Calu3 (cell line): ENCODE data around the gene POLR3B. TPM values are rescaled to one million over a fixed set of nuclear protein-coding genes. Genes with fewer than 3 reads are reported as not detected.

Experiments used
- BruUV-seq: library from RNA; stranded (reverse); fragments of 400-500 nt; replicated peaks from 2 replicates; lab custom pipeline; 2021; lab: Mats Ljungman, UMichigan
- CTCF ChIA-PET: fragments of 300-600 bp; sonication (Branson Sonifier 250); formaldehyde crosslinking; loops from one replicate; lab custom pipeline; 2022; ENCODE audit warnings: antibody characterized with exemption; lab: Charles Lee
- DNase-seq: peaks from one replicate; pipeline ENCODE4 v3.0.0; 2022
- H3K27ac Mint-ChIP-seq: one replicate; pipeline ENCODE4 v1.8.0; 2022; ENCODE audit warnings: mixed read lengths; ENCODE audit not compliant: unreplicated experiment
- H3K27me3 Mint-ChIP-seq: one replicate; pipeline ENCODE4 v1.8.0; 2022; ENCODE audit warnings: mixed read lengths; ENCODE audit not compliant: unreplicated experiment
- H3K36me3 Mint-ChIP-seq: one replicate; pipeline ENCODE4 v1.8.0; 2022; ENCODE audit warnings: mild to moderate bottlenecking, moderate library complexity, mixed read lengths; ENCODE audit not compliant: insufficient read depth, unreplicated experiment
- H3K4me1 Mint-ChIP-seq: one replicate; pipeline ENCODE4 v1.8.0; 2022; ENCODE audit warnings: mild to moderate bottlenecking, low read depth, mixed read lengths; ENCODE audit not compliant: unreplicated experiment
- H3K4me3 Mint-ChIP-seq: one replicate; pipeline ENCODE4 v1.8.0; 2022; ENCODE audit warnings: mild to moderate bottlenecking, low read depth, moderate library complexity, mixed read lengths; ENCODE audit not compliant: unreplicated experiment
- H3K9me3 Mint-ChIP-seq: one replicate; pipeline ENCODE4 v1.8.0; 2022; ENCODE audit warnings: low read depth, mixed read lengths; ENCODE audit not compliant: unreplicated experiment
- intact Hi-C: fragments of 100-400 bp; cut with micrococcal nuclease; formaldehyde crosslinking; loops from one replicate; pipeline ENCODE4 v1.10.0; 2022; ENCODE audit not compliant: unreplicated experiment
- total RNA-seq: library from RNA; stranded (reverse); gene quantifications from 2 replicates; pipeline ENCODE4 v1.2.3, GENCODE V29; 2022
- TF ChIP-seq, protein P1 (sequence below): fragments of 200-600 bp; IDR thresholded peaks from one replicate; pipeline ENCODE4 v1.8.0; 2022; ENCODE audit warnings: antibody characterized with exemption; ENCODE audit not compliant: unreplicated experiment

POLR3B gene
- total RNA-seq, 1 experiment from 2014 or later, result 13.6 TPM

DNA sequence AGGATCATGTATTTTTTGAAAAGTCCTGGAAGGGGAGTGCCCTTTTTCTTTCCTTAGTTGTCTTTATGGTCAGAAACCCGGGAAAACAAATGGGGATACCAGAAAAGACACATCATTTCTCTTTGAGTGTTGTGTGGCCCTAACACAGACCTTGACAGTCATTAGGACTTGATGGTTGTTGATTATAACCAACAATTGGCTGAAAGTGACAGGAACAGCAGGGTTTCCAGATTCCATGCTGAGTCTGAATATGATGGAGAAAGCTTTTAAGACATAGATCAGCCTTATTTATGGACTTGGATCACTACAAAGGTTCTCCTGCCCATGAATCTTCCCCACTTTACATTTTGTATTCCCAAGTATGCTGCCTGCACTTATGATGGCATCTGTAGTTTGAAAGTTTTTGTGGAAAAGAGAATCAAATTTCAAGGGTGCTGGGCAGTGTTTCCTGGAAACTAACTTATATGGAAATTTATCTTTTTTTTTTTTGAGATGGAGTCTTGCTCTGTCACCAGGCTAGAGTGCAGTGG, 30.4 kb downstream of the POLR3B start:
- CTCF ChIA-PET, result no interaction called here
- no peak overlapping the region for H3K4me3 Mint-ChIP-seq
- H3K27me3 Mint-ChIP-seq, result no peaks in the 10 kb centered on the region
- intact Hi-C loops, result loop anchor here (5.0 kb wide), 1 partner anchor 514 kb away; no protein-coding TSS in a partner anchor
- H3K4me1 Mint-ChIP-seq, result peaks cover 8% of the 10 kb centered on the region
- DNase-seq, result no peak
- TF ChIP-seq, protein P1, sequence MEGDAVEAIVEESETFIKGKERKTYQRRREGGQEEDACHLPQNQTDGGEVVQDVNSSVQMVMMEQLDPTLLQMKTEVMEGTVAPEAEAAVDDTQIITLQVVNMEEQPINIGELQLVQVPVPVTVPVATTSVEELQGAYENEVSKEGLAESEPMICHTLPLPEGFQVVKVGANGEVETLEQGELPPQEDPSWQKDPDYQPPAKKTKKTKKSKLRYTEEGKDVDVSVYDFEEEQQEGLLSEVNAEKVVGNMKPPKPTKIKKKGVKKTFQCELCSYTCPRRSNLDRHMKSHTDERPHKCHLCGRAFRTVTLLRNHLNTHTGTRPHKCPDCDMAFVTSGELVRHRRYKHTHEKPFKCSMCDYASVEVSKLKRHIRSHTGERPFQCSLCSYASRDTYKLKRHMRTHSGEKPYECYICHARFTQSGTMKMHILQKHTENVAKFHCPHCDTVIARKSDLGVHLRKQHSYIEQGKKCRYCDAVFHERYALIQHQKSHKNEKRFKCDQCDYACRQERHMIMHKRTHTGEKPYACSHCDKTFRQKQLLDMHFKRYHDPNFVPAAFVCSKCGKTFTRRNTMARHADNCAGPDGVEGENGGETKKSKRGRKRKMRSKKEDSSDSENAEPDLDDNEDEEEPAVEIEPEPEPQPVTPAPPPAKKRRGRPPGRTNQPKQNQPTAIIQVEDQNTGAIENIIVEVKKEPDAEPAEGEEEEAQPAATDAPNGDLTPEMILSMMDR, result no peak
- no peak overlapping the region for H3K27ac Mint-ChIP-seq
- no TSS peak for BruUV-seq
- no peaks in the 10 kb centered on the region for H3K9me3 Mint-ChIP-seq
- H3K36me3 Mint-ChIP-seq, result peaks cover 11% of the 10 kb centered on the region

DNA sequence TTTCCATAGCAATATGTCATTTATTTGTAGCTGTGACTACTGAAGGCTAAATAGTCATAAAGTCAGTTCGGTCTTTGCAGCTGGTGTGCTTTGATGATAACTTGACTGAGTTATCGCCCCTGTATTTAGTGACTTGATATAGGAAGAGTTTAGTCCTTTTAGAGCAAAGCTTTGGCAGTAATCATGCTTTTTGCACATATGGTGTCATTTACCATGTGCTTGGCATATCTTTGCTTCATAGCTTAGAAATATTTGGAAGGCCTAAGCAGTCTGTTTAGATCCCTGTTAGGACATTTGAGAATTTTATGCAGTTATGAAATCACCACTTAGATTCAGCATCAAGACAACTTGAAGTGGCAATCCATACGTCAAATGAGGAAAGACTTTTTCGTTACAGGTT, 31.6 kb downstream of the POLR3B start:
- no TSS peak for BruUV-seq
- H3K27ac Mint-ChIP-seq, result no peak overlapping the region
- TF ChIP-seq, protein P1, result no peak
- no peaks in the 10 kb centered on the region for H3K4me1 Mint-ChIP-seq
- intact Hi-C loops, result loop anchor here (5.0 kb wide), 1 partner anchor 513 kb away; no protein-coding TSS in a partner anchor
- no peak overlapping the region for H3K4me3 Mint-ChIP-seq
- no peaks in the 10 kb centered on the region for H3K9me3 Mint-ChIP-seq
- H3K27me3 Mint-ChIP-seq, result no peaks in the 10 kb centered on the region
- no peak for DNase-seq
- H3K36me3 Mint-ChIP-seq, result no peaks in the 10 kb centered on the region
- CTCF ChIA-PET, result interaction anchor here (0.6 kb wide), 1 partner anchor 1056 kb away, joined by 3 read pairs; no protein-coding TSS in a partner anchor

DNA sequence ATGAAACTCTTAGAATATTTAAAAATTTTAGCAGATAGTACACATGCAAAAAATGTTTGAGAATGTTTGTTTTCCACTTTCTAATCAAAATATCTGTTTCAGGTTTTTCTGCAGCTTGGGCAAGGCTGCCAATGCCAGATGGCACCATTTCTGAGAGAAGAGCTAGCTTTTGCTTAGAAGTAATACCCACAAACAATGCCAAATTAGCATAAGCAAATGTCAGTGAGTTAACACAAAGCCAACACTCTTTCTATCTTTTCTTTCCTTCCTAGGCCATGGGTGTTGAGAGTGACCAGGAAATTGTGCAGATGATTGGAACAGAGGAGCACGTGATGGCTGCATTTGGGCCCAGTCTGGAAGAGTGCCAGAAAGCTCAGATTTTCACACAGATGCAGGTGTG, 35.2 kb downstream of the POLR3B start:
- CTCF ChIA-PET, result interaction anchor here (0.8 kb wide), 1 partner anchor 173 kb away, joined by 3 read pairs; no protein-coding TSS in a partner anchor
- H3K9me3 Mint-ChIP-seq, result no peaks in the 10 kb centered on the region
- no peaks in the 10 kb centered on the region for H3K4me1 Mint-ChIP-seq
- no peak overlapping the region for H3K27ac Mint-ChIP-seq
- no peak overlapping the region for H3K4me3 Mint-ChIP-seq
- DNase-seq, result no peak
- H3K27me3 Mint-ChIP-seq, result no peaks in the 10 kb centered on the region
- no TSS peak for BruUV-seq
- intact Hi-C loops, result no loop called here
- TF ChIP-seq, protein P1, result no peak
- no peaks in the 10 kb centered on the region for H3K36me3 Mint-ChIP-seq

DNA sequence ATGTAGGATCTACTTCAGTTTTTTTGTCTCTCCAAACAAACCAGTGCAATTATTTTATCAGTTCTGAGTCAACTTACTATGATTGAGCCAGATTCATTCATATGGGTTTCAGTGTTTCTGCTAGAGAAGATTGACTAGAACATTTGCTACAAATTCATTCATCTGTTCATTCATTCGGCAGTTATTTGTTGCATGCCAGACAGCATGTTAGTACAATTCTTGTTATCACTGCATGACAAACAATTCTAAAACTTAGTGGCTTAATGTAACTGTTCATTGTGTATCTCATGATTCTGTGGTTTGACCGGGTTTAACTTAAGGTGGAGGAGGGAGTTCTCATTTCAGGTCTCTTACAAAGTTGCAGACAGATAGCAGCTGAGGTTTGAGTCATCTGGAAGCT, 52.3 kb downstream of the POLR3B start:
- no peak overlapping the region for H3K4me3 Mint-ChIP-seq
- H3K27ac Mint-ChIP-seq, result no peak overlapping the region
- no peaks in the 10 kb centered on the region for H3K36me3 Mint-ChIP-seq
- H3K4me1 Mint-ChIP-seq, result no peaks in the 10 kb centered on the region
- TF ChIP-seq, protein P1, result no peak
- CTCF ChIA-PET, result no interaction called here
- H3K9me3 Mint-ChIP-seq, result no peaks in the 10 kb centered on the region
- BruUV-seq, result no TSS peak
- intact Hi-C loops, result no loop called here
- no peak for DNase-seq
- no peaks in the 10 kb centered on the region for H3K27me3 Mint-ChIP-seq
